GM12872 (cell line): ENCODE results near the gene SH3TC2.

Source experiments
- CTCF ChIP-seq: IDR thresholded peaks from 3 replicates; pipeline ENCODE4 v1.5.1; 2011; ENCODE audit warnings: low read depth, mild to moderate bottlenecking, low read length, moderate library complexity; ENCODE audit not compliant: insufficient read depth

Gene SH3TC2

GRCh38 chr5:149011728-149012127, 51.1 kb downstream of the SH3TC2 start:
- no peak for TF ChIP-seq CTCF

GRCh38 chr5:149011084-149011483, 51.8 kb downstream of the SH3TC2 start:
- no peak for TF ChIP-seq CTCF

- TF ChIP-seq CTCF = no peak
Observed at GRCh38 chr5:149007174-149007573, 55.7 kb downstream of the SH3TC2 start.

- no peak for TF ChIP-seq CTCF
Observed at GRCh38 chr5:149006426-149006825, 56.4 kb downstream of the SH3TC2 start.

- no peak for TF ChIP-seq CTCF
Observed at GRCh38 chr5:149005077-149005892, 57.6 kb downstream of the SH3TC2 start.

- no peak for TF ChIP-seq CTCF
Observed at GRCh38 chr5:149004559-149004958, 58.3 kb downstream of the SH3TC2 start.

GRCh38 chr5:149002761-149003689, 59.8 kb downstream of the SH3TC2 start:
- no peak for TF ChIP-seq CTCF
